Vagina (tissue), 2 donors: ENCODE data around the gene MICALL1. TPM values are rescaled to one million over a fixed set of nuclear protein-coding genes. Genes with fewer than 3 reads are reported as not detected.

Experiments used
- DNase-seq, 2 donors: peaks; one replicate each; pipeline ENCODE4 v3.0.0-alpha.2; 2017; ENCODE audit errors: extremely low spot score in 2 of 2
- H3K27ac ChIP-seq: fragments of 200-600 bp; sonication (generic); one replicate; pipeline ENCODE4 v1.5.1; 2019
- H3K27me3 ChIP-seq: fragments of 200-600 bp; sonication (generic); one replicate; pipeline ENCODE4 v1.5.1; 2019
- H3K36me3 ChIP-seq, 2 donors: fragments of 200-600 bp; sonication (generic); one replicate each; pipeline ENCODE4 v1.5.1; 2017 to 2019
- H3K4me1 ChIP-seq: fragments of 200-600 bp; sonication (generic); one replicate; pipeline ENCODE4 v1.5.1; 2019
- H3K4me3 ChIP-seq, 2 donors: fragments of 200-600 bp; sonication (generic); 1 replicate in 1 of 2; 2 replicates in 1 of 2; pipeline ENCODE4 v1.5.1; 2016 to 2019
- H3K9me3 ChIP-seq: fragments of 200-600 bp; sonication (generic); one replicate; pipeline ENCODE4 v1.5.1; 2019
- CTCF ChIP-seq, 3 experiments: fragments of 450-650 bp in 2 of 3; fragments of 200-600 bp in 1 of 3; sonication (generic) in 1 of 3; IDR thresholded peaks; one replicate each; pipeline ENCODE4 v1.5.1; 2017 to 2019; ENCODE audit warnings: antibody characterized with exemption in 3 of 3, mild to moderate bottlenecking in 2 of 3, moderate library complexity in 2 of 3
- POLR2A ChIP-seq, 2 donors: fragments of 450-650 bp; IDR thresholded peaks; one replicate each; pipeline ENCODE4 v1.6.1; 2017; ENCODE audit warnings: antibody characterized with exemption in 2 of 2, mild to moderate bottlenecking in 2 of 2, moderate library complexity in 2 of 2
- POLR2AphosphoS5 ChIP-seq, 2 donors: sonication (generic); formaldehyde crosslinking; IDR thresholded peaks; one replicate each; pipeline ENCODE4 v1.9.0; 2017; ENCODE audit warnings: antibody characterized with exemption in 2 of 2, mild to moderate bottlenecking in 2 of 2, low read depth in 1 of 2; ENCODE audit not compliant: insufficient read depth in 1 of 2
- intact Hi-C: fragments of 100-400 bp; cut with DNase I; formaldehyde crosslinking; loops from one replicate; pipeline ENCODE4 v1.15.1; 2023
- total RNA-seq: library from RNA; depleted of rRNA; stranded (reverse); fragments of >200 nt; gene quantifications from one replicate; pipeline ENCODE4 v1.2.3, GENCODE V29; 2016

MICALL1 gene
- total RNA-seq, 1 donor from 2014 or later: 112 TPM

GRCh38 chr22:37981282-37982011 lies 75.3 kb downstream of the MICALL1 start:
- H3K27me3 ChIP-seq: no peaks in the 10 kb centered on the region
- peak overlapping the region in 1 of 2 donors; percentile 21 for H3K4me3 ChIP-seq
- no peaks in the 10 kb centered on the region for H3K4me1 ChIP-seq
- intact Hi-C loops: no loop called here
- no peaks in the 10 kb centered on the region for H3K36me3 ChIP-seq
- no peaks in the 10 kb centered on the region for H3K9me3 ChIP-seq
- DNase-seq: no peak
- H3K27ac ChIP-seq: no peak overlapping the region
- TF ChIP-seq POLR2A (IDR thresholded peaks at IDR 0.05): no peak
- TF ChIP-seq CTCF (IDR thresholded peaks at IDR 0.05): no peak
- no peak for TF ChIP-seq POLR2AphosphoS5 (IDR thresholded peaks at IDR 0.05; ENCODE audit: insufficient read depth in 1 of 2, low read depth in 1 of 2)

GRCh38 chr22:37982151-37982785 lies 76.2 kb downstream of the MICALL1 start:
- Histone ChIP-seq H3K9me3 (no peaks in the 10 kb centered on the region), H3K4me1 (no peaks in the 10 kb centered on the region), H3K27me3 (no peaks in the 10 kb centered on the region), H3K27ac (no peak overlapping the region), H3K4me3 (peak overlapping the region in 1 of 2 donors; percentile 21), H3K36me3 (no peaks in the 10 kb centered on the region)
- DNase-seq: no peak
- intact Hi-C loops: no loop called here
- TF ChIP-seq POLR2A (IDR thresholded peaks at IDR 0.05) (no peak), CTCF (IDR thresholded peaks at IDR 0.05) (no peak), POLR2AphosphoS5 (IDR thresholded peaks at IDR 0.05; ENCODE audit: insufficient read depth in 1 of 2, low read depth in 1 of 2) (no peak)

GRCh38 chr22:37982938-37983859 lies 77.1 kb downstream of the MICALL1 start:
- no peaks in the 10 kb centered on the region for H3K27me3 ChIP-seq
- no peak for DNase-seq
- H3K9me3 ChIP-seq: no peaks in the 10 kb centered on the region
- H3K4me3 ChIP-seq: peak overlapping the region in 1 of 2 donors; percentile 21
- intact Hi-C loops: no loop called here
- no peaks in the 10 kb centered on the region for H3K4me1 ChIP-seq
- H3K27ac ChIP-seq: no peak overlapping the region
- no peak for TF ChIP-seq POLR2A (IDR thresholded peaks at IDR 0.05)
- TF ChIP-seq POLR2AphosphoS5 (IDR thresholded peaks at IDR 0.05; ENCODE audit: insufficient read depth in 1 of 2, low read depth in 1 of 2): no peak
- no peak for TF ChIP-seq CTCF (IDR thresholded peaks at IDR 0.05)
- H3K36me3 ChIP-seq: no peaks in the 10 kb centered on the region

- no peaks in the 10 kb centered on the region for H3K27me3 ChIP-seq
- no peak for TF ChIP-seq POLR2AphosphoS5 (IDR thresholded peaks at IDR 0.05; ENCODE audit: insufficient read depth in 1 of 2, low read depth in 1 of 2)
- TF ChIP-seq POLR2A (IDR thresholded peaks at IDR 0.05): no peak
- TF ChIP-seq CTCF (IDR thresholded peaks at IDR 0.05): no peak
- H3K36me3 ChIP-seq: no peaks in the 10 kb centered on the region
- no peak within 1 kb of the TSS for H3K27ac ChIP-seq
- H3K4me1 ChIP-seq: no peaks in the 10 kb centered on the region
- intact Hi-C loops: no loop called here
- peak within 1 kb of the TSS in 1 of 2 donors; percentile 21 for H3K4me3 ChIP-seq
- H3K9me3 ChIP-seq: no peaks in the 10 kb centered on the region
- DNase-seq: no peak
These were observed 78.0 kb downstream of the MICALL1 start, which contains the start of gene SOX10 for GRCh38 chr22:37983860-37984791. TSS of gene SOX10 (minus strand) at chr22:37984555. CDS start at chr22:37983784, 771 bp downstream.
